ENCODE measurements around the gene PTPN1. TPM values are rescaled to one million over a fixed set of nuclear protein-coding genes. Genes with fewer than 3 reads are reported as not detected.

The PTPN1 gene
- polyA plus RNA-seq, 3 donors, result 12.4 to 21.4 (median 19.1) TPM

DNA sequence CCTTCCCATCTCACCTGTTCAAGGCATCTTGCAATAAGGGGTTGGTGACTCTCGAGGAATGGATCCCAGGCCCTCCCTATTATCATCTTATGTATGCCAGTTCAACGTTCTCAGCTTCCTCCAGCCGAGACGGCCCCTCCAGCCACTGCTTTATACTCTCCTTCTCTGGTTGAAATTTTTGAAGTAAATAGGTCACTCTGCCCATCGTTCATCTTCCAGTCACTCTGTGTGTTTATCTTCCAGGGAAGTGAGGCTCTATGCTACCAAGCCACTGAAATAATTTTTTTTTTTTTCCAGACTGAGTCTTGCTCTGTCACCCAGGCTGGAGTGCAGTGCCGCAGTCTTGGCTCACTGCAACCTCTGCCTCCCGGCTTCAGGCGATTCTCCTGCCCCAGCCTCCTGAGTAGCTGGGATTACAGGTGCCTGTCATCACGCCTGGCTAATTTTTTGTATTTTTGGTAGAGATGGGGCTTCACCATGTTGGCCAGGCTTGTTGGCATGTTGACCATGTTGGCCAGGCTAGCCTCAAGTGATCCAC is 17.0 kb downstream of the PTPN1 start:
- DNase-seq, result no peak
- Histone ChIP-seq H3K36me3 (replicated peaks in 1 of 2; ENCODE audit: control insufficient read depth in 1 of 2, insufficient read depth in 2 of 2, low read length in 2 of 2) (no peaks in the 10 kb centered on the region), H3K9me3 (replicated peaks in 1 of 2; ENCODE audit: control insufficient read depth in 1 of 2, insufficient read depth in 1 of 2, low read length in 2 of 2) (no peaks in the 10 kb centered on the region), H3K79me2 (ENCODE audit: insufficient read depth, low read length) (peaks cover 100% of the 10 kb centered on the region), H2AFZ (ENCODE audit: insufficient read depth, low read depth, low read length, poor library complexity, severe bottlenecking) (no peak overlapping the region), H3K4me3 (replicated peaks in 1 of 3; ENCODE audit: low read depth in 2 of 3, low read length in 3 of 3) (no peak overlapping the region), H4K20me1 (ENCODE audit: insufficient read depth, low read length) (peaks cover 99% of the 10 kb centered on the region), H3K4me1 (ENCODE audit: control insufficient read depth in 1 of 2, insufficient read depth in 2 of 2, low read length in 2 of 2) (peaks cover 28 to 47% of the 10 kb centered on the region in 2 donors), H3K9ac (ENCODE audit: insufficient read depth, low read length, poor library complexity, severe bottlenecking) (no peak overlapping the region), H3K27ac (ENCODE audit: low read depth in 1 of 2, low read length in 2 of 2) (peak overlapping the region in 1 of 2 donors; percentile 41), H3K27me3 (ENCODE audit: control insufficient read depth in 2 of 2, insufficient read depth in 2 of 2, low read length in 2 of 2) (no peaks in the 10 kb centered on the region), H3K4me2 (replicated peaks; ENCODE audit: extremely low read depth, low read length, poor library complexity, severe bottlenecking) (no peak overlapping the region)
- H3K4me1 Mint-ChIP-seq, result peaks cover 33% of the 10 kb centered on the region
- H3K36me3 Mint-ChIP-seq, result peaks cover 10 to 15% of the 10 kb centered on the region in 2 donors
- no peaks in the 10 kb centered on the region for H3K27me3 Mint-ChIP-seq (ENCODE audit: low read depth in 3 of 3)
- TF ChIP-seq, protein P1, sequence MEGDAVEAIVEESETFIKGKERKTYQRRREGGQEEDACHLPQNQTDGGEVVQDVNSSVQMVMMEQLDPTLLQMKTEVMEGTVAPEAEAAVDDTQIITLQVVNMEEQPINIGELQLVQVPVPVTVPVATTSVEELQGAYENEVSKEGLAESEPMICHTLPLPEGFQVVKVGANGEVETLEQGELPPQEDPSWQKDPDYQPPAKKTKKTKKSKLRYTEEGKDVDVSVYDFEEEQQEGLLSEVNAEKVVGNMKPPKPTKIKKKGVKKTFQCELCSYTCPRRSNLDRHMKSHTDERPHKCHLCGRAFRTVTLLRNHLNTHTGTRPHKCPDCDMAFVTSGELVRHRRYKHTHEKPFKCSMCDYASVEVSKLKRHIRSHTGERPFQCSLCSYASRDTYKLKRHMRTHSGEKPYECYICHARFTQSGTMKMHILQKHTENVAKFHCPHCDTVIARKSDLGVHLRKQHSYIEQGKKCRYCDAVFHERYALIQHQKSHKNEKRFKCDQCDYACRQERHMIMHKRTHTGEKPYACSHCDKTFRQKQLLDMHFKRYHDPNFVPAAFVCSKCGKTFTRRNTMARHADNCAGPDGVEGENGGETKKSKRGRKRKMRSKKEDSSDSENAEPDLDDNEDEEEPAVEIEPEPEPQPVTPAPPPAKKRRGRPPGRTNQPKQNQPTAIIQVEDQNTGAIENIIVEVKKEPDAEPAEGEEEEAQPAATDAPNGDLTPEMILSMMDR (IDR thresholded peaks at IDR 0.05), result no peak
- H3K27ac Mint-ChIP-seq, result no peak overlapping the region
- no peak overlapping the region for H3K4me3 Mint-ChIP-seq
- WGBS (ENCODE audit: insufficient coverage), result no CpG with 5 or more reads among the region's 9 CpGs
- intact Hi-C loops (cut with micrococcal nuclease), result loop anchor here in 1 of 2 donors (5.0 to 10.0 kb wide), 2 partner anchors 45 to 52 kb away; no protein-coding TSS in a partner anchor
- H3K9me3 Mint-ChIP-seq, result peaks cover 0 to 2% (median 0%) of the 10 kb centered on the region in 7 donors

DNA sequence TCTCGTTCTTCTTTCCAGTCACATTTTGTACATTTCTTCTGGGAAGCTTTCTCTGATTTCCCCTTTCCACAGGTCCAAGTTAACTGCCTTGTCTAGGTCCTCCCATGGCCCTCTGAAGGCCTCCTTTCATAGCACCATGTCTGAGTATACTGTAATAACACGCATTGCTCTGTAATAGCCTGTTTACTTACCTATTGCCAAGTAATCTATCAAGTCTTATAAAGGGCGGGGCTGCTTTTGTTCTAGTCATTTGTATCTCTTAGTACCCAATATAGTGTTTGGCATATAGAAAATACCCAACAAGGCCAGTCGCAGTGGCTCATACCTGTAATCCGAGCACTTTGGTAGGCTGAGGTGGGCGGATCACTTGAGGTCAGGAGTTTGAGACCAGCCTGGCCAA is 17.9 kb downstream of the PTPN1 start:
- Histone ChIP-seq H2AFZ (ENCODE audit: insufficient read depth, low read depth, low read length, poor library complexity, severe bottlenecking) (no peak overlapping the region), H4K20me1 (ENCODE audit: insufficient read depth, low read length) (peaks cover 99% of the 10 kb centered on the region), H3K4me1 (ENCODE audit: control insufficient read depth in 1 of 2, insufficient read depth in 2 of 2, low read length in 2 of 2) (peaks cover 25 to 39% of the 10 kb centered on the region in 2 donors), H3K27me3 (ENCODE audit: control insufficient read depth in 2 of 2, insufficient read depth in 2 of 2, low read length in 2 of 2) (no peaks in the 10 kb centered on the region), H3K4me2 (replicated peaks; ENCODE audit: extremely low read depth, low read length, poor library complexity, severe bottlenecking) (no peak overlapping the region), H3K4me3 (replicated peaks in 1 of 3; ENCODE audit: low read depth in 2 of 3, low read length in 3 of 3) (no peak overlapping the region), H3K79me2 (ENCODE audit: insufficient read depth, low read length) (peaks cover 100% of the 10 kb centered on the region), H3K9me3 (replicated peaks in 1 of 2; ENCODE audit: control insufficient read depth in 1 of 2, insufficient read depth in 1 of 2, low read length in 2 of 2) (no peaks in the 10 kb centered on the region), H3K9ac (ENCODE audit: insufficient read depth, low read length, poor library complexity, severe bottlenecking) (no peak overlapping the region), H3K27ac (ENCODE audit: low read depth in 1 of 2, low read length in 2 of 2) (no peak overlapping the region), H3K36me3 (replicated peaks in 1 of 2; ENCODE audit: control insufficient read depth in 1 of 2, insufficient read depth in 2 of 2, low read length in 2 of 2) (no peaks in the 10 kb centered on the region)
- DNase-seq, result no peak
- H3K4me3 Mint-ChIP-seq, result no peak overlapping the region
- H3K4me1 Mint-ChIP-seq, result peaks cover 35% of the 10 kb centered on the region
- no peaks in the 10 kb centered on the region for H3K27me3 Mint-ChIP-seq (ENCODE audit: low read depth in 3 of 3)
- no peaks in the 10 kb centered on the region for H3K9me3 Mint-ChIP-seq
- TF ChIP-seq, protein P1 (IDR thresholded peaks at IDR 0.05), result no peak
- H3K36me3 Mint-ChIP-seq, result peaks cover 6 to 12% of the 10 kb centered on the region in 2 donors
- WGBS (ENCODE audit: insufficient coverage), result 50% methylated on average over 2 of the region's 6 CpGs
- intact Hi-C loops (cut with micrococcal nuclease), result loop anchor here in 1 of 2 donors (5.0 to 10.0 kb wide), 2 partner anchors 44 to 53 kb away; no protein-coding TSS in a partner anchor
- H3K27ac Mint-ChIP-seq, result no peak overlapping the region
